Uterus (tissue), 2 donors: ENCODE measurements around the gene CGNL1.

Experiments used
- CTCF ChIP-seq, 4 experiments: fragments of 200-600 bp in 2 of 4; fragments of 450-650 bp in 2 of 4; sonication (generic) in 2 of 4; IDR thresholded peaks; one replicate each; pipeline ENCODE4 v1.5.1; 2016 to 2019; ENCODE audit warnings: antibody characterized with exemption in 4 of 4, mild to moderate bottlenecking in 2 of 4, moderate library complexity in 1 of 4
- POLR2A ChIP-seq, 2 donors: fragments of 450-650 bp; IDR thresholded peaks; one replicate each; pipeline ENCODE4 v1.6.1; 2016; ENCODE audit warnings: antibody characterized with exemption in 2 of 2, mild to moderate bottlenecking in 1 of 2, moderate library complexity in 1 of 2

GRCh38 chr15:57427367-57427821 lies 51.1 kb downstream of the CGNL1 start:
- TF ChIP-seq CTCF (IDR thresholded peaks at IDR 0.05) (no peak), POLR2A (IDR thresholded peaks at IDR 0.05) (no peak)
